Ureter (tissue), 1 donor: Measurements from ENCODE around the gene SRSF6. TPM values are rescaled to one million over a fixed set of nuclear protein-coding genes. Genes with fewer than 3 reads are reported as not detected.
"Not testable (repeated sequence)": the region's sequence is repeated elsewhere in the genome, so short reads cannot be mapped to it uniquely, and the experiment has no call there.

ENCODE experiments used
- DNase-seq: peaks from one replicate; pipeline ENCODE4 v3.0.0-alpha.2; 2020; ENCODE audit warnings: low spot score
- total RNA-seq: library from RNA; stranded (reverse); gene quantifications from one replicate; pipeline ENCODE4 v1.2.4, GENCODE V29; 2023
- donor health status: DM: yes; HTN: yes; CAD: no.

SRSF6 gene
- total RNA-seq, 1 donor from 2014 or later = 192 TPM

DNA sequence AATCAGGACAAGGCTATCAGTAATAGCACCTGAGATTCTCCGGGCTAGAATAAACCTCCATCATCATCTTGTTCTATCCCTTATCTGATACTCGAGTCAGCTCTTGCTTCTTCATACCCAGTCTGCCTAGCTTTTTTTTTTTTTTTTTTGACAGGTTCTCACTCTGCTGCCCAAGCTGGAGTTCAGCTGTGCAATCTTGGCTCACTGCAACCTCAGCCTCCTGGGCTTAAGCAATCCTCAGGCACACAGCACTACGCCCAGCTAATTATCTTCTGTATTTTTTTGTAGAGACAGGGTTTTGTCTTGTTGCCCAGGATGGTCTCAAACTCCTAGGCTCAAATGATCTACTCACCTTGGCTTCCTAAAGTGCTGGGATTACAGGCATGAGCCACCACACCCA lies 19.5 kb downstream of the SRSF6 start:
- no peak for DNase-seq

DNA sequence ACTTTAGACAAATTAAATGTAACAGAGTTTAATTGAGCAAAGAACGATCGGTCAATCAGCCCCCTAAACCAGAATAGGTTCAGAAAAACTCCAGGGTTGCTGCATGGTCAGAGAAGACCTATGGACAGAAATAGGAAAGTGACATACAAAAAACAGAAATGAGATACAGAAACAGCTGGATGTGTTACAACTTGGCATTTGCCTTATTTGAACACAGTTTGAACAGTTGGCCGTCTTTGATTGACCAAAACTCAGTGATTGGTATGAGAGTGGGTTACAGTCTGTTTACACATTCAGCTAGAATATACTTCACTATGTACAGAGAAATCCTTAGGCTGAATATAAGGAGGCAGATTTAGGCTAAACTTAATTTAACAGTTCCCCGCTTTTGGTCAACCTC lies 19.9 kb downstream of the SRSF6 start:
- DNase-seq = no peak

DNA sequence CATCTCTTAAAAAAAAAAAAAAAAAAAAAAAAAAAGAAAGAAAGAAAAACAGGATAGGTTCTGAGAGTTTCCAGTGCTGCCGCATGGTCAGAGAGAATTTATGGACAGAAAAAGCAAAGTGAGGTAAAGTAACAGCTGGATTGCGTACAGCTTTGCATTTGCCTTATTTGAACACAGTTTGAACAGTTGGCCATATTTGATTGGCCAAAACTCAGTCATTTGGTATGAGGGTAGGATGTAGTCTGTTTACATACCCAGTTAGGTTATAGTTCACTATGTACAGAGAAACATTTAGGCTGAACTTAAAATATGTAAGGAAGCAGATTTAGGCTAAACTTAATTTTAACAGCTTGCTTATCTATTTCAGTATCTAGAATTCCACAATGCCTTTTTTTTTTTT lies 32.3 kb downstream of the SRSF6 start:
- no peak for DNase-seq

DNA sequence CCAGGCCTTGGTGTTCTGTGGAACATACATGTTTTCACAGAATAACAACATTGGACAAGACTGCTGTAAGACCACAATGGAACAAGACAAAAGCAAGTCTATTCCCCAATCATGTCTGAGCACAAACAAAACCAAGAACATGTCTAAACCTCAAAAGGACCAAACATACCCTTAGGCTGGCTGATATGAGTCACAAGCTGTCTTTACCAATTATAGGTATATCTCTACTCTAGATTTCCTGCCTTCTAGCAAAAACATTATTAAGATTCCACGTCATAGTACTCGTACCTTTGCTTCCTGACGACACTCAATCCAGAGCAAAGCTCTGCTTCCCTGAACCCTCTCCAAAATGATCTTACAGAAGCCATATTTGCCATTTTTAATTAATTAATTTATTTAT lies 34.4 kb downstream of the SRSF6 start:
- no peak for DNase-seq

DNA sequence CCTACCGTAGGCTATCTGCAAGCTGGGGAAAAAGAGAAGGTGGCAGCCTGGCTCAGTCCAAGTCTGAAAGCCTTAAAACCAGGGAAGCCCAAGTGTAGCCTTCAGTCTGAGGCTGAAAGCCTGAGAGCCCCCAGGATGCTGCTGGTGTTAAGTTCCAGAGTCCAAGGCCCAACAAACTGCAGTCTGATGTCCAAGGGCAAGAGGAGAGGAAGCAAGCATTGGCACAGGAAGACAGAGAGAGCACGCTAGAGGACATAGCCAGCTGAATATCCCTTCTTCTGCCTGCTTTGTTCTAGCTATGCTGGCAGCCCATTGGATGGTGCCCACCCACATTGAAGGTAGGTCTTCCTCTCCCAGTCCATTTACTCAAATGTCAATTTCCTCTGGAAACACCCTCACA lies 37.7 kb downstream of the SRSF6 start:
- DNase-seq = no peak

DNA sequence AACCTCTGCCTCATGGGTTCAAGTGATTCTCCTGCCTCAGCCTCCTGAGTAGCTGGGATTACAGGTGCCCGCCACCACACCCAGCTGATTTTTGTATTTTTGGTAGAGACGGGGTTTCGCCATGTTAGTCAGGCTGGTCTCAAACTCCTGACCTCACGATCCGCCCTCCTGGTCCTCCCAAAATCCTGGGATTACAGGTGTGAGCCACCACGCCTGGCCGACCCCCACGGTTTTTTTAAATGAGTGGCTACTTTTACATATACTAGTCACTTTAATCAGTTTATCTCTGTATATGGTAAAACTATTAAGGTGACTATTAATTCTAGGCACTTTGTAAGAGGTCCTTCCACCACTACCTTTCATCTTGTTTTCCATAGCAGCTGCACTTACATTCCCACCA lies 44.3 kb downstream of the SRSF6 start:
- DNase-seq = not testable (repeated sequence)

DNA sequence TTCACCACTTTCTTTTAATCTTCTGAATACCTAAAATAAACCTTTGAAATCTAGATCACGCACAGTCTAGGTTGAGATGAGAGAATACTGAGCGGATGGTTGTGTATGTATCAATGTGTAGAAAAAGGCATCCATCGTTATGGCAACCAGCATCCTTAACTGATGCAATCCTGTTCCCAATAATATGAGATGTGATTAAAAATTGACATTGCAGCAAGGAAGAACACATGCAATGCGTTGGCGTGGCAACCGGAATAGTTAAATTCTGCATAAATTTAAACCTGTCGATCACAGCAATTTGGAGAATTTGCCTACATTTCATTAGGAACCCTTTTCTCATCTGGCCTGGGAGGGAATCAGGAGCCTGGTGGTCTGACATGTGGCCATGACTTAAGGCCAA lies 48.5 kb downstream of the SRSF6 start:
- no peak for DNase-seq

DNA sequence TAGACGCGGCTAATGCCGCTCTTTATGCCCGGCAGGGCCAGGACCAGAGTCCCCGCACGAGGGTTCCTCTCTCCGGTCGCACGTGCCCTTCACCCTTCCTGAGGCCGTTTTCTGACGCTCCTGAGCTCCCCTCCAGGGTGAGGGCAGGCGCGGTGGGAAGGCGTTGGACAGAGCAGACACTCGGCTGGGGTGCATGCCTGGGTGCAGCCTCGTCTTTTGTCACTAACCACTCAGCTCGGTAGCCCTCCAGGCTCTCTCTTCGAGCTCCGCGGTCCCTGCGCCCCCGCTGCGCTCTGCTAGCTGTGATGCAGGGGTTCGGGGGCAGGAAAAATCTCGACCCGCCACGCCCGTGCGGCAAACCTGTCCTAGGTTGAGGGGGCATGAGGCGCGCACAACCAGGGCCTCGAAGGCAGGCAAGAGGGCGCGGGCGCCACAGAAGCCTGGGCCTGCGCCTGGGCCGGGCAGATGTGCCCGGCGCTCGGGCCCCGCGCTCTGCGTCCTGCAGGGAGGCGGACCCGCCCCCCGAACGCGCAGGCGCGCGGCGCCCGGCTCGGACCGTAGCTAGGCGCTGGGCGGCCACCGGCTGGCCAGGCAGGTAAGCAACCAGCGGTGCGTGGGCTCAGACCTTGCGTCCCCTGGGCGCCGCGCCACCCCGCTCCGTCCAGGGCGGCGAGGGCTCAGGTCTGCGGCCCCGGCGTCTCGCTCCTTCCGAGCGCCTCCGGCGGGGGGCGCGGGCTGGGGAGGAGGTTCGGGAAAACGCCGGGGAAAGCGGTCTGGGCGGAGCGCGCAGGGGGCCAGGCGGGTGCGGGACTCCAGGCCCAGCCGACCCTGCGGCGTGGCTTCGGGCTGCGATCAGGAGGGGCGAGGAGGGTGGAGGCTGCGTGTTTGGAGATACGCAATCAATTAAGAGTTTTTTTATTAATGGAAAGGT lies 49.7 kb downstream of the SRSF6 start, which contains the start of gene L3MBTL1:
L3MBTL1 (plus strand) TSS at position 548 of the 931 bp plus-strand sequence. CDS start 5,807 bp downstream, outside the sequence.
- DNase-seq = no peak

DNA sequence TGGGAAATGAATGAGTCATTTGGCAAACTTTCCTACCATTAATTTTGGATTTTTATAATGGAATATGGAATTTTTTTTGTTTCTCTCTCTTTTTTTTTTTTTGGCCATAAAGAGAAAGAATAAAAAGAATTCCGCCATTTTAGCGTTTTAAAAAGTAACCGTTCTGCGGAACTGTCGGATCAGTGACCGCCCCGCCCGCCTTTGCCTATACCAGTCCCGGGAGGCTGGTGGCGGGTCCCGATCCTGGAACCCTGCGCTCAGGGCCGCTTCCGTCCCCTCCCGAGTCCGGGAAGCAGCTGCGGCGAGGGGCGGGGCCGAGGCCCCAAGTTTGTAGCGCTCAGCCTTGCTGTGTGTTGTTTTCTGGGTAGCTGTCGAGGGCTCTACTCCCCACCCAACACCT lies 50.4 kb downstream of the SRSF6 start:
- DNase-seq = no peak

DNA sequence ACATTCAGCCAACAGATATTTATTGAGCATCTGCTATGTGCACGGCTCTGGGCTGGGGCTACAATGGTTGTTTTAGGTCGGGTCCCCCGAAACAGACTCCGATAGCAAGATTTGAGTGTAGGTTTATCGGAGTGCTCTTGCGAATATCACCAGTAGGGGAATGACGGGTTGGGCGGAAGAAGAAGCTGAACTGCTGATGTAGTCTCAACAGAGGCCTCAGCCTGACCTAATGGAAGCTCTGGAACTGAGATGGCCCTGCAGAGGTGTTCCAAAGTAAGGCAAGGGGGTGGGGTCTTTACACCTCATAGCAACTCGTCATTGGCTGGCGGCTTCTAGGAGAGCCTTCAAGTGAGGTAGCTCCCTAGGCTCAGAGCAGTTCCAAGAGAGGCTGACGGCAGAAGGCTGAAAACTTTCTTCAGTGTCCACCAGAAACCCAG lies 50.9 kb downstream of the SRSF6 start:
- DNase-seq = no peak

DNA sequence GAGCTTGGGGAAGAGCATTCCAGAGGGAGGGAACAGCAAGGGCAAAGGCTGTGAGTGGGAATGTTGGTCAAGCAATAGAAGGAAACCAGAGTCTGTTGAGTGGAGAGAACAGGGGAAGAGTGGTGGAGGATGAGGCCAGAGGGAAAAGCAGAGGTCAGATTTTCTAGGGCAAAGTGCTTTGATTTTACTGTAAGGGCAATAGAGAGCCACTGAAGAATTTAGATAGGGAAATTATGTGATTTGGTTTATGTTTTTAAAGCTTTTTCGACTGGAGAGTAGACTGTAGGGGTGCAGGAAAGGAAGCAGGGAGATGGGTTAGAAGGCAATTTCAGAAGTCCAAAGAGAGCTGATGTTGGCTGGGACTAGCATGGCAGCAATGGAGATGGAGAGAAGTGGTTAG lies 54.2 kb downstream of the SRSF6 start:
- no peak for DNase-seq

DNA sequence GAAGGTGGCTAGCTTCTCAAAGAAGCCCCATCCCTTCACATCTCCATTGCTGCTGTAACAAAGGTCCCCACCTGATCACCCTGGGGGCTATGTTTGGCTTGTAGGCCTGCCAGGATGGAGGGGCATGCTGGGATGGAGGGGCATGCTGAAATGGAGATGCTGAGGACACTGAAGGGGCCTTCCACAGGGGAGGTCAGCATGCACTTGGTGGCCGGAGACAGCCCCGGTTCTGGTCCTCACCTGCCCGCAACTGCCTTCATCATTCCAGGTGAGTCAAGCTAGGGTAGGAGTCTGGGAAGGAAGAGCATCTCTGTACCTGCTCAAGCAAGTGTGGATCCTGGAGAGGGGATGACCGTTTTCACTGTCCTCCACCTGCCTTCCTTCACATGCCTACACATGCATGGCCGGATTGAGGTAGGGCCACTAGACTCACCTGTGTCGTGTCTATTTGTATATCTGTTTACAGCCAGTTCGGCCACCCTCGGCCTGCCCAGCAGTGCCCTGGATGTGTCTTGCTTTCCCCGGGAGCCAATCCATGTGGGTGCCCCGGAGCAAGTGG lies 55.8 kb downstream of the SRSF6 start:
- no peak for DNase-seq

Other genes starting within 250 kb of the SRSF6 start
- 24.7 TPM for gene L3MBTL1, start 49.8 kb downstream of the SRSF6 start, total RNA-seq
- 29.8 TPM for gene SGK2, start 101.1 kb downstream of the SRSF6 start, total RNA-seq
- 33.9 TPM for gene IFT52, start 133.0 kb downstream of the SRSF6 start, total RNA-seq
- gene MYBL2, start 209.2 kb downstream of the SRSF6 start, total RNA-seq = 0.60 TPM